Sigmoid colon (tissue), 3 donors: ENCODE measurements around the gene SMAD3.

ENCODE experiments used
- CTCF ChIP-seq, 4 experiments: fragments of 450-650 bp in 3 of 4; fragments of 200-600 bp in 1 of 4; IDR thresholded peaks; one replicate each; pipeline ENCODE4 v1.5.1; 2016 to 2019; ENCODE audit warnings: antibody characterized with exemption in 4 of 4, mild to moderate bottlenecking in 3 of 4, moderate library complexity in 2 of 4
- POLR2A ChIP-seq, 2 donors: fragments of 450-650 bp; IDR thresholded peaks; one replicate each; pipeline ENCODE4 v1.6.1; 2016; ENCODE audit warnings: antibody characterized with exemption in 2 of 2, mild to moderate bottlenecking in 2 of 2, moderate library complexity in 2 of 2

GRCh38 chr15:67018026-67018425 lies 47.4 kb upstream of the SMAD3 start:
- no peak for TF ChIP-seq CTCF (IDR thresholded peaks at IDR 0.05)
- no peak for TF ChIP-seq POLR2A (IDR thresholded peaks at IDR 0.05)
